GM19452 (cell line): ENCODE measurements around the gene HMOX1.

Experiments used
- ATAC-seq: cut with Tn5 transposase; IDR thresholded peaks from one replicate; pipeline ENCODE4 v1.9.1; 2021; ENCODE audit not compliant: unreplicated experiment

The HMOX1 gene

GRCh38 chr22:35400501-35400790 is 19.6 kb downstream of the HMOX1 start:
- ATAC-seq, result no peak

GRCh38 chr22:35401863-35402262 is 21.0 kb downstream of the HMOX1 start:
- ATAC-seq, result no peak

- ATAC-seq, result no peak
Observed at GRCh38 chr22:35403356-35403755, 22.5 kb downstream of the HMOX1 start.

GRCh38 chr22:35404176-35404575 is 23.3 kb downstream of the HMOX1 start:
- no peak for ATAC-seq

GRCh38 chr22:35406443-35406842 is 25.5 kb downstream of the HMOX1 start:
- ATAC-seq, result no peak

- ATAC-seq, result no peak
Observed at GRCh38 chr22:35407362-35407761, 26.5 kb downstream of the HMOX1 start.

- ATAC-seq, result peak; percentile 59
Observed at GRCh38 chr22:35409783-35410662, 29.1 kb downstream of the HMOX1 start.

GRCh38 chr22:35410663-35411034 is 29.8 kb downstream of the HMOX1 start:
- no peak for ATAC-seq

GRCh38 chr22:35411102-35411501 is 30.2 kb downstream of the HMOX1 start:
- no peak for ATAC-seq

- no peak for ATAC-seq
Observed at GRCh38 chr22:35413624-35414023, 32.7 kb downstream of the HMOX1 start.

- ATAC-seq, result no peak
Observed at GRCh38 chr22:35417606-35418005, 36.7 kb downstream of the HMOX1 start.

- ATAC-seq, result no peak
Observed at GRCh38 chr22:35418088-35418487, 37.2 kb downstream of the HMOX1 start.

- ATAC-seq, result no peak
Observed at GRCh38 chr22:35418731-35419130, 37.8 kb downstream of the HMOX1 start.

- ATAC-seq, result no peak
Observed at GRCh38 chr22:35419756-35420155, 38.9 kb downstream of the HMOX1 start.

- ATAC-seq, result no peak
Observed at GRCh38 chr22:35421121-35421520, 40.2 kb downstream of the HMOX1 start.

GRCh38 chr22:35422145-35422544 is 41.2 kb downstream of the HMOX1 start:
- no peak for ATAC-seq

- ATAC-seq, result no peak
Observed at GRCh38 chr22:35422936-35423335, 42.0 kb downstream of the HMOX1 start.

- ATAC-seq, result no peak
Observed at GRCh38 chr22:35424081-35424480, 43.2 kb downstream of the HMOX1 start.

GRCh38 chr22:35424761-35425160 is 43.9 kb downstream of the HMOX1 start:
- no peak for ATAC-seq

GRCh38 chr22:35425546-35425945 is 44.6 kb downstream of the HMOX1 start:
- no peak for ATAC-seq

GRCh38 chr22:35425971-35426800 is 45.3 kb downstream of the HMOX1 start:
- ATAC-seq, result no peak

- no peak for ATAC-seq
Observed at GRCh38 chr22:35426801-35427140, 45.9 kb downstream of the HMOX1 start.
